GM23338 (cell line): Measurements from ENCODE around the gene PSPC1. TPM values are rescaled to one million over a fixed set of nuclear protein-coding genes. Genes with fewer than 3 reads are reported as not detected.

ENCODE experiments used
- ATAC-seq: fragments of 200-7000 bp; cut with Tn5 transposase; 3 replicates; pipeline ENCODE4 v1.9.1; 2020
- DNase-seq: peaks from one replicate; pipeline ENCODE4 v3.0.0-alpha.2; 2015; ENCODE audit warnings: low spot score
- H2AFZ ChIP-seq: fragments of 200-600 bp; sonication (generic); 2 replicates; pipeline ENCODE4 v1.8.0; 2016; ENCODE audit warnings: antibody characterized with exemption, mild to moderate bottlenecking, moderate library complexity
- H3F3A ChIP-seq: fragments of 200-600 bp; sonication (generic); replicated peaks from 2 replicates; pipeline ENCODE4 v1.8.0; 2017; ENCODE audit warnings: antibody characterized with exemption, mixed run types, low read depth
- H3K27ac ChIP-seq: fragments of 200-600 bp; sonication (generic); 2 replicates; pipeline ENCODE4 v1.6.1; 2016; ENCODE audit warnings: low read depth
- H3K27me3 ChIP-seq: fragments of 200-600 bp; sonication (generic); 2 replicates; pipeline ENCODE4 v1.8.0; 2016; ENCODE audit warnings: mild to moderate bottlenecking, mixed run types, moderate library complexity; ENCODE audit not compliant: insufficient read depth
- H3K36me3 ChIP-seq: fragments of 200-600 bp; sonication (generic); 2 replicates; pipeline ENCODE4 v1.8.0; 2016; ENCODE audit warnings: mild to moderate bottlenecking; ENCODE audit not compliant: insufficient read depth
- H3K4me1 ChIP-seq: fragments of 200-600 bp; sonication (generic); 2 replicates; pipeline ENCODE4 v1.8.0; 2016; ENCODE audit warnings: mild to moderate bottlenecking, moderate library complexity; ENCODE audit not compliant: insufficient read depth
- H3K4me2 ChIP-seq: fragments of 200-600 bp; sonication (generic); 2 replicates; pipeline ENCODE4 v1.7.1; 2017; ENCODE audit warnings: mixed run types
- H3K4me3 ChIP-seq: fragments of 200-600 bp; sonication (generic); 2 replicates; pipeline ENCODE4 v1.6.1; 2016; ENCODE audit warnings: mixed run types
- H3K79me2 ChIP-seq: fragments of 200-600 bp; sonication (generic); replicated peaks from 2 replicates; pipeline ENCODE4 v1.8.0; 2017; ENCODE audit warnings: mild to moderate bottlenecking; ENCODE audit not compliant: insufficient read depth
- H3K9me2 ChIP-seq: fragments of 200-600 bp; sonication (generic); 2 replicates; pipeline ENCODE4 v1.8.0; 2017; ENCODE audit not compliant: insufficient read depth
- H4K20me1 ChIP-seq: fragments of 200-600 bp; sonication (generic); replicated peaks from 2 replicates; pipeline ENCODE4 v1.8.0; 2017; ENCODE audit warnings: mild to moderate bottlenecking; ENCODE audit not compliant: insufficient read depth
- H3K27ac Mint-ChIP-seq: 2 replicates; pipeline ENCODE4 v1.8.0; 2020; ENCODE audit warnings: inconsistent platforms, mild to moderate bottlenecking, moderate library complexity, mixed read lengths
- H3K27me3 Mint-ChIP-seq: 3 replicates; pipeline ENCODE4 v1.8.0; 2022; ENCODE audit warnings: low read depth, mild to moderate bottlenecking, moderate library complexity, mixed read lengths, inconsistent platforms; ENCODE audit not compliant: insufficient read depth, poor library complexity
- H3K36me3 Mint-ChIP-seq: 3 replicates; pipeline ENCODE4 v1.8.0; 2021; ENCODE audit warnings: low read depth, mild to moderate bottlenecking, inconsistent platforms, moderate library complexity, mixed read lengths
- H3K4me1 Mint-ChIP-seq: 3 replicates; pipeline ENCODE4 v1.8.0; 2020; ENCODE audit warnings: mild to moderate bottlenecking, inconsistent platforms, mixed read lengths
- H3K4me3 Mint-ChIP-seq: 3 replicates; pipeline ENCODE4 v1.8.0; 2021; ENCODE audit warnings: moderate library complexity, mild to moderate bottlenecking, inconsistent platforms, mixed read lengths
- H3K9me3 Mint-ChIP-seq: 3 replicates; pipeline ENCODE4 v1.8.0; 2020; ENCODE audit warnings: moderate library complexity, mild to moderate bottlenecking, inconsistent platforms, mixed read lengths
- CREB1 ChIP-seq: fragments of 250-450 bp; sonication (Bioruptor Pico); IDR thresholded peaks from 2 replicates; pipeline ENCODE4 v1.5.0; 2020; ENCODE audit warnings: low read depth, mild to moderate bottlenecking, moderate library complexity
- CTCF ChIP-seq, 2 experiments: fragments of 200-600 bp in 1 of 2; sonication (generic) in 1 of 2; conservative IDR thresholded peaks; 2 replicates each; pipeline versions ENCODE4 v1.5.1 to v1.6.1; 2016 to 2017; ENCODE audit warnings: antibody characterized with exemption in 2 of 2, low read depth in 2 of 2, mild to moderate bottlenecking in 2 of 2, moderate library complexity in 1 of 2
- ETS1 ChIP-seq: IDR thresholded peaks from 2 replicates; pipeline ENCODE4 v1.6.1; 2016; ENCODE audit warnings: antibody characterized with exemption
- EZH2 ChIP-seq: fragments of 200-600 bp; sonication (generic); IDR thresholded peaks from one replicate; pipeline ENCODE4 v1.8.0; 2017; ENCODE audit warnings: antibody characterized with exemption, mild to moderate bottlenecking, low read depth; ENCODE audit not compliant: unreplicated experiment
- EZH2phosphoT487 ChIP-seq: fragments of 200-600 bp; sonication (generic); IDR thresholded peaks from one replicate; pipeline ENCODE4 v1.8.1; 2018; ENCODE audit warnings: antibody characterized with exemption; ENCODE audit not compliant: unreplicated experiment
- POLR2AphosphoS5 ChIP-seq: IDR thresholded peaks from 2 replicates; pipeline ENCODE4 v1.6.1; 2016; ENCODE audit warnings: antibody characterized with exemption, low read depth
- REST ChIP-seq: IDR thresholded peaks from one replicate; pipeline ENCODE4 v1.6.1; 2018; ENCODE audit warnings: antibody characterized with exemption; ENCODE audit not compliant: unreplicated experiment
- ZNF114 ChIP-seq: fragments of 250-450 bp; sonication (Bioruptor Pico); IDR thresholded peaks from 2 replicates; pipeline ENCODE4 v1.5.0; 2020; ENCODE audit warnings: mild to moderate bottlenecking, moderate library complexity
- ZNF331 ChIP-seq: fragments of 250-450 bp; sonication (Bioruptor Pico); IDR thresholded peaks from 2 replicates; pipeline ENCODE4 v1.5.0; 2020; ENCODE audit warnings: low read depth, mild to moderate bottlenecking, moderate library complexity
- ZNF462 ChIP-seq: fragments of 250-450 bp; sonication (Bioruptor Pico); IDR thresholded peaks from 2 replicates; pipeline ENCODE4 v1.5.0; 2020; ENCODE audit warnings: mild to moderate bottlenecking, moderate library complexity
- polyA plus RNA-seq: library from polyadenylated mRNA; unstranded; fragments of >200 nt; fragmentation: Nextera tagmentation; extraction: Ambion mirVana; gene quantifications from 2 replicates; pipeline ENCODE4 v1.2.1, GENCODE V29; 2016
- total RNA-seq: library from RNA; depleted of rRNA; stranded (reverse); fragments of >200 nt; shearing (Covaris generic); gene quantifications from 2 replicates; pipeline ENCODE4 v1.2.3, GENCODE V29; 2014

PSPC1 gene
- total and polyA plus RNA-seq, 2 experiments from 2014 or later: 38.2 to 80.2 TPM

GRCh38 chr13:19767966-19768365, 14.8 kb downstream of the PSPC1 start:
- H4K20me1 ChIP-seq: peaks cover 78% of the 10 kb centered on the region
- Mint-ChIP-seq H3K36me3 (peaks cover 82% of the 10 kb centered on the region), H3K27ac (no peak overlapping the region)

More at GRCh38 chr13:19767966-19768365, 14.8 kb downstream of the PSPC1 start:
- H3F3A ChIP-seq: 0 out of 2 replicates have a peak, but pooled peaks cover 9% of the 10 kb centered on the region
- H3K9me2 ChIP-seq: no peaks in the 10 kb centered on the region
- Mint-ChIP-seq H3K9me3 (no peaks in the 10 kb centered on the region), H3K27me3 (peaks cover 8% of the 10 kb centered on the region), H3K4me3 (no peak overlapping the region), H3K4me1 (peaks cover 4% of the 10 kb centered on the region)
- no peak overlapping the region for H2AFZ ChIP-seq
- peaks cover 100% of the 10 kb centered on the region for H3K79me2 ChIP-seq
- H3K27me3 ChIP-seq: no peaks in the 10 kb centered on the region
- peaks cover 30% of the 10 kb centered on the region for H3K36me3 ChIP-seq
- no peak for TF ChIP-seq ZNF114 (CRISPR knock-in tag)
- TF ChIP-seq POLR2AphosphoS5: no peak
- no peak for TF ChIP-seq ETS1
- no peak for TF ChIP-seq CTCF (conservative IDR thresholded peaks at IDR 0.05; ENCODE audit: low read depth in 2 of 2)
- TF ChIP-seq EZH2: no peak
- no peak for TF ChIP-seq ZNF331 (CRISPR knock-in tag)
- no peak for TF ChIP-seq EZH2phosphoT487
- no peak for TF ChIP-seq REST
- TF ChIP-seq ZNF462: no peak
- no peak for TF ChIP-seq CREB1 (CRISPR knock-in tag)
- H3K4me2 ChIP-seq: no peak overlapping the region
- no peaks in the 10 kb centered on the region for H3K4me1 ChIP-seq
- ATAC-seq: no peak
- no peak overlapping the region for H3K27ac ChIP-seq
- DNase-seq: no peak
- H3K4me3 ChIP-seq: no peak overlapping the region
